GM23338 (cell line): Measurements from ENCODE around the gene MDGA2.

ENCODE experiments used
- CREB1 ChIP-seq: fragments of 250-450 bp; sonication (Bioruptor Pico); IDR thresholded peaks from 2 replicates; pipeline ENCODE4 v1.5.0; 2020; ENCODE audit warnings: low read depth, mild to moderate bottlenecking, moderate library complexity
- CTCF ChIP-seq, 2 experiments: fragments of 200-600 bp in 1 of 2; sonication (generic) in 1 of 2; conservative IDR thresholded peaks; 2 replicates each; pipeline versions ENCODE4 v1.5.1 to v1.6.1; 2016 to 2017; ENCODE audit warnings: antibody characterized with exemption in 2 of 2, low read depth in 2 of 2, mild to moderate bottlenecking in 2 of 2, moderate library complexity in 1 of 2
- EZH2 ChIP-seq: fragments of 200-600 bp; sonication (generic); IDR thresholded peaks from one replicate; pipeline ENCODE4 v1.8.0; 2017; ENCODE audit warnings: antibody characterized with exemption, mild to moderate bottlenecking, low read depth; ENCODE audit not compliant: unreplicated experiment
- EZH2phosphoT487 ChIP-seq: fragments of 200-600 bp; sonication (generic); IDR thresholded peaks from one replicate; pipeline ENCODE4 v1.8.1; 2018; ENCODE audit warnings: antibody characterized with exemption; ENCODE audit not compliant: unreplicated experiment
- JUNB ChIP-seq: IDR thresholded peaks from one replicate; pipeline ENCODE4 v1.6.1; 2016; ENCODE audit warnings: antibody characterized with exemption; ENCODE audit not compliant: unreplicated experiment
- POLR2AphosphoS5 ChIP-seq: IDR thresholded peaks from 2 replicates; pipeline ENCODE4 v1.6.1; 2016; ENCODE audit warnings: antibody characterized with exemption, low read depth
- STAT1 ChIP-seq: IDR thresholded peaks from one replicate; pipeline ENCODE4 v1.6.1; 2016; ENCODE audit warnings: antibody characterized with exemption; ENCODE audit not compliant: unreplicated experiment
- ZNF462 ChIP-seq: fragments of 250-450 bp; sonication (Bioruptor Pico); IDR thresholded peaks from 2 replicates; pipeline ENCODE4 v1.5.0; 2020; ENCODE audit warnings: mild to moderate bottlenecking, moderate library complexity
- TF ChIP-seq, protein P1 (sequence below): IDR thresholded peaks from 2 replicates; pipeline ENCODE4 v1.6.1; 2016; ENCODE audit warnings: antibody characterized with exemption
- TF ChIP-seq, protein P2 (sequence below): IDR thresholded peaks from one replicate; pipeline ENCODE4 v1.6.1; 2018; ENCODE audit warnings: antibody characterized with exemption; ENCODE audit not compliant: unreplicated experiment

GRCh38 chr14:46818147-46818546 is 857.3 kb downstream of the MDGA2 start:
- TF ChIP-seq CTCF (conservative IDR thresholded peaks at IDR 0.05; ENCODE audit: low read depth in 2 of 2) (no peak), POLR2AphosphoS5 (no peak), ZNF462 (CRISPR knock-in tag) (peak; percentile 73; the same call in 1 of the 2 replicates), EZH2 (no peak), EZH2phosphoT487 (no peak), CREB1 (CRISPR knock-in tag) (no peak), JUNB (no peak), STAT1 (no peak)
- TF ChIP-seq, protein P1, sequence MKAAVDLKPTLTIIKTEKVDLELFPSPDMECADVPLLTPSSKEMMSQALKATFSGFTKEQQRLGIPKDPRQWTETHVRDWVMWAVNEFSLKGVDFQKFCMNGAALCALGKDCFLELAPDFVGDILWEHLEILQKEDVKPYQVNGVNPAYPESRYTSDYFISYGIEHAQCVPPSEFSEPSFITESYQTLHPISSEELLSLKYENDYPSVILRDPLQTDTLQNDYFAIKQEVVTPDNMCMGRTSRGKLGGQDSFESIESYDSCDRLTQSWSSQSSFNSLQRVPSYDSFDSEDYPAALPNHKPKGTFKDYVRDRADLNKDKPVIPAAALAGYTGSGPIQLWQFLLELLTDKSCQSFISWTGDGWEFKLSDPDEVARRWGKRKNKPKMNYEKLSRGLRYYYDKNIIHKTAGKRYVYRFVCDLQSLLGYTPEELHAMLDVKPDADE, result no peak
- TF ChIP-seq, protein P2, sequence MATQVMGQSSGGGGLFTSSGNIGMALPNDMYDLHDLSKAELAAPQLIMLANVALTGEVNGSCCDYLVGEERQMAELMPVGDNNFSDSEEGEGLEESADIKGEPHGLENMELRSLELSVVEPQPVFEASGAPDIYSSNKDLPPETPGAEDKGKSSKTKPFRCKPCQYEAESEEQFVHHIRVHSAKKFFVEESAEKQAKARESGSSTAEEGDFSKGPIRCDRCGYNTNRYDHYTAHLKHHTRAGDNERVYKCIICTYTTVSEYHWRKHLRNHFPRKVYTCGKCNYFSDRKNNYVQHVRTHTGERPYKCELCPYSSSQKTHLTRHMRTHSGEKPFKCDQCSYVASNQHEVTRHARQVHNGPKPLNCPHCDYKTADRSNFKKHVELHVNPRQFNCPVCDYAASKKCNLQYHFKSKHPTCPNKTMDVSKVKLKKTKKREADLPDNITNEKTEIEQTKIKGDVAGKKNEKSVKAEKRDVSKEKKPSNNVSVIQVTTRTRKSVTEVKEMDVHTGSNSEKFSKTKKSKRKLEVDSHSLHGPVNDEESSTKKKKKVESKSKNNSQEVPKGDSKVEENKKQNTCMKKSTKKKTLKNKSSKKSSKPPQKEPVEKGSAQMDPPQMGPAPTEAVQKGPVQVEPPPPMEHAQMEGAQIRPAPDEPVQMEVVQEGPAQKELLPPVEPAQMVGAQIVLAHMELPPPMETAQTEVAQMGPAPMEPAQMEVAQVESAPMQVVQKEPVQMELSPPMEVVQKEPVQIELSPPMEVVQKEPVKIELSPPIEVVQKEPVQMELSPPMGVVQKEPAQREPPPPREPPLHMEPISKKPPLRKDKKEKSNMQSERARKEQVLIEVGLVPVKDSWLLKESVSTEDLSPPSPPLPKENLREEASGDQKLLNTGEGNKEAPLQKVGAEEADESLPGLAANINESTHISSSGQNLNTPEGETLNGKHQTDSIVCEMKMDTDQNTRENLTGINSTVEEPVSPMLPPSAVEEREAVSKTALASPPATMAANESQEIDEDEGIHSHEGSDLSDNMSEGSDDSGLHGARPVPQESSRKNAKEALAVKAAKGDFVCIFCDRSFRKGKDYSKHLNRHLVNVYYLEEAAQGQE, result no peak
